NCI-H345 treated with DMSO at 0.1 percent for 48 hours (cell line): ENCODE data around the gene SULF2.
"Not testable (repeated sequence)": the region's sequence is repeated elsewhere in the genome, so short reads cannot be mapped to it uniquely, and the experiment has no call there.

ENCODE experiments used
- DNase-seq: peaks from one replicate; lab custom pipeline; 2025; ENCODE audit not compliant: unreplicated experiment; lab: John Stamatoyannopoulos, UW

The SULF2 gene

GRCh38 chr20:47785311-47785853, at the start of gene SULF2:
Gene SULF2 (minus strand): TSS chr20:47785481. CDS start chr20:47757363, 28,118 bp downstream.
- DNase-seq: peak; percentile 15

DNA sequence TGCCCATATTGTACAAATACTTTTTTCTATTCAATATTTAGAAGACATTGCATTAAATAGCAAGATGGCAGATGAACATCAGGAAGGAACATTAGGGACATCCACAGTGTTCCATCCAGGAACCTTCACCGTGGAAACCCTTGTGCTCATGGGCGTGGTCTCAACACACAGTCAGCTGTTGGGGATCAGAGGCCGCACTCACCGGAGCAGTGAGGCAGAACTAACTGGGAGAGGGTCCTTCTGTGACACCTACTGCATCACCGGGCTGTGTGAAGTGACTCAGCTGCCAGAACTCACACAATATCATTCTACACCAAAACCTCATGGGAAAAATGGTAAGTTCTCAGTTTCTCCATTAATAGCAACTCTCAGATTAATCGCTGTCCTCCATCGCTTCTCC, 46.4 kb upstream of the SULF2 start:
- not testable (repeated sequence) for DNase-seq

DNA sequence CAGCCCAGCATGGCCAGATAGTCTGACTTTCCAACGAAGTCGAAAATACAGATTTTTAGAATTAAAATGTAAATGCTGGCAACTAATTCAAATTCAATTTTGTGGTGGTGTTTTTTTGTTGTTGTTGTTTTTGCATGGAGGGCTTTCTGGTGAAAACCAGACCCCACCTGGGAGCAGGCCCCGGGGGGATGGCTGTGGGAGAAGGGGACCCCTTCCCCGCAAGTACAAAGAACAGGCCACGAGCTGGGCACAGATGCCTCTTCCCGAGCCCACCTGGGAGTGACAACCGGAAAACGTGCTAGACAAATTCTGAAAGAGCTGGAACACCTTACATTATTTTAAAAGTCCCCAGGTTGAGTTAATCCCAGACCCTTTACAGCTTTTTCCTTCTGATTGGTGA, 41.4 kb upstream of the SULF2 start:
- not testable (repeated sequence) for DNase-seq

DNA sequence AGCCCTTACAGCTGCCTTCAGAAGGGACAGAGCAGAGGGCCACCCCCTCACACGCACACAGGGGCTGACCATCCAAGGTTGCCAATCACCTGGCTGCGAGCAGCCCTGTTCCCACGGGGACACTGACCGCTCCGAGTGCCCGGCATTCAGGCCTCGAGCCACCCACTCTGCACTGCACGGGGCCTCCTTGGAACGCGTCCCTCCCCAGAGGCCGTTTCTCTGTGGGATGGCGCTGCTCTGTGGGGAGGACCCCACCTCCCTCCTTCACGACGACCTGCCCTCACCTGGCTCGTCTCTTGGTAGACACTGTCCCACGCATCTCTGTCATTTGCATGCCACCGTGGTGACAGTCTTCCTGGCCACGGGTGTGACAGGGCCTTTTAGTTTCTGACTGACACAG, 40.7 kb upstream of the SULF2 start:
- not testable (repeated sequence) for DNase-seq

GRCh38 chr20:47825011-47825762, 39.9 kb upstream of the SULF2 start:
- DNase-seq: peak; percentile 75

GRCh38 chr20:47823941-47824340, 38.7 kb upstream of the SULF2 start:
- DNase-seq: not testable (repeated sequence)

- DNase-seq: no peak
Observed at GRCh38 chr20:47821481-47822100, 36.3 kb upstream of the SULF2 start.

DNA sequence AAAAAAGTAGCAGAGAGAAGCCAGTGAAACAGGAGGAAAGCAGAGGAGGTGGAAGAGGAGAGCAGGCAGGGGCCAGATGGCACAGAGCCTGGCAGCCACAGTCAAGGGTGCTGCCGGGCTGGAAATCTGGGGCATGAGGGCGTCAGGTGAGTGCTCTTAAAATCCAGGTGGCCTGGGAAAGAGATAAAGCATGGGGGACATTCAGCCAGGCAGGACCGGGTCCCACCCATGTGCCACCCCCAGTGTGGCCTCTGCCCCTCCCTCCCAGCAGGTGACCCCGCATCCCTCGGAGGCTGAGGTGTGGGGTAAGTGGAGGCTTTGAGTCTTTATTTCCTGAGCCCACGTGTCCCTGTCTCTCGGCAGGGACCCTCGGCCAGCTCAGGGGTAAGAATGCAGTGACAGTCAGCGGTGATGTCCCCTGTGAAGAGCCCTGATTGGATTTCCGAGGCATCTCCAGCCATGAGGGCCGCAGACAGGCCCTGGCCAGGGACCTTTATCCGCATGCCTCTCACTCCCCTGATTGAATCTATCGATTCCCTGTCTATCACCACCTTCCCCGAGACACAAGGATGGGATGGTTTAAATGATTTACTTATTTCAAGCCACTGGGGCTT, 33.8 kb upstream of the SULF2 start:
- no peak for DNase-seq

- no peak for DNase-seq
Observed at GRCh38 chr20:47818466-47818865, 33.2 kb upstream of the SULF2 start.

- DNase-seq: no peak
Observed at GRCh38 chr20:47818016-47818415, 32.7 kb upstream of the SULF2 start.

GRCh38 chr20:47817573-47817972, 32.3 kb upstream of the SULF2 start:
- DNase-seq: no peak

DNA sequence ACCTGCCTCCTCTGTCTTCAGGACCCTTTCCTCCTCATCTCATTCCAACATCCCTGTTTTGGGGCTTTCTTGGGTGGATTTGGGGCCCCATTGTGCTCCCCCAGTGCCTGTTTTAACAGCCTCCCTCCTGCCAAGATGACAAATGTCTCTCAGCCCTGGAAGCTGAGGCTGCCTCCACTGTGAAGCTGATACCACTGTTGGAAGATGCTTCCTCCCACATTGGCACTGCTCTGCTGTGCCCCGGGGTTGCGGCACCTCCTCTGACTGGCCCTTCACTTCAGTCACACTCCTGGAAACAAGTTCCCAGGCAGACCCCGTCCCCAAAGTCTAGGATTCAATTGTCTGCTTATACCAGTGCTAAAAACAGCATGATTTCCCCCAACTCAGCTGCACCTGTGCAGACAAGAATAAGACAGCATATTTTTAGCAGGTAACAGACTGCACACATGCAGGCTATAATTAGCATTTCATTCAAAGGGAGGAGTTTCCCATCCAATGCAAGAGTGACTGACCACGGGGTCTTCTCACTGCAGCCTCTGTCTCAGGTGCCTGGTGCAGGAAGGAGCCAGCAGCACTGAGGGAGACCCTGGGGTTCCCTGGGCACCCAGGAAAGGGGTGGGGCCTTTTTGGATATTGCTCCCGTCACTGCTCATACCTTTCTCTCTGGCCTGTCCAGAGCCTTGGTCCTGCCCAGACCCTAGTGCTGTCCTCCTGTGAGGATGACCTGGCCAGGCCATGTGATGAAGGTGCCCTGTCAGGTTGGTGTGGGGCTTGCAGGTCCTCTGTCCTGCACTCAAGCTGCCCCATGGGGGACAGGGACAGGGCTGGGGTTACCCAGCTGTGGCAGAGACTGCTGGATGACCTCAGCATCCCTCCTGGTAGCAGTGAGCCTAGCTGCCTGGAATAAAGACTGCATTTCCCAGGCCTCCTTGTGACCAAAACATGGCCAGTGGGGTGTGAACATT, 31.5 kb upstream of the SULF2 start:
- DNase-seq: no peak

DNA sequence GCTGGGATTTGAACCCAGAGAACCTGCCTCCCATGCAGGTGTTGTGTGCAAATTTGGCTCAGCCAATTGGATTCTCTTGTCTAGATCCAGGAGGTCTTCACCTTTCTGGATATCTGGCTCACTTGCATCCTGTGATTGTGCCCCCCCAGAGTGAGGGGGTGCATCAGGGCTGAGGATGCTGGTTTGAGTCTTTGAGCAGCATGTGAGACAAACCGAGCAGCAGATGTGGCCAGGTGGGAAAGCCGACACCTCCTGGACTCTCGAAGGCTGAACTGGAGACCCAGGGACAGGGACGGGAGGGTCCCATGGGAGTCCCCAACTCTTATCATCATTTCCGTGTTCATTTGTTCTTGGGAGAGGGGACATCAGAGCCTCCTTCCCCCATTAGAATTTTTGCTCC, 30.6 kb upstream of the SULF2 start:
- no peak for DNase-seq

- DNase-seq: no peak
Observed at GRCh38 chr20:47815416-47815806, 30.1 kb upstream of the SULF2 start.

DNA sequence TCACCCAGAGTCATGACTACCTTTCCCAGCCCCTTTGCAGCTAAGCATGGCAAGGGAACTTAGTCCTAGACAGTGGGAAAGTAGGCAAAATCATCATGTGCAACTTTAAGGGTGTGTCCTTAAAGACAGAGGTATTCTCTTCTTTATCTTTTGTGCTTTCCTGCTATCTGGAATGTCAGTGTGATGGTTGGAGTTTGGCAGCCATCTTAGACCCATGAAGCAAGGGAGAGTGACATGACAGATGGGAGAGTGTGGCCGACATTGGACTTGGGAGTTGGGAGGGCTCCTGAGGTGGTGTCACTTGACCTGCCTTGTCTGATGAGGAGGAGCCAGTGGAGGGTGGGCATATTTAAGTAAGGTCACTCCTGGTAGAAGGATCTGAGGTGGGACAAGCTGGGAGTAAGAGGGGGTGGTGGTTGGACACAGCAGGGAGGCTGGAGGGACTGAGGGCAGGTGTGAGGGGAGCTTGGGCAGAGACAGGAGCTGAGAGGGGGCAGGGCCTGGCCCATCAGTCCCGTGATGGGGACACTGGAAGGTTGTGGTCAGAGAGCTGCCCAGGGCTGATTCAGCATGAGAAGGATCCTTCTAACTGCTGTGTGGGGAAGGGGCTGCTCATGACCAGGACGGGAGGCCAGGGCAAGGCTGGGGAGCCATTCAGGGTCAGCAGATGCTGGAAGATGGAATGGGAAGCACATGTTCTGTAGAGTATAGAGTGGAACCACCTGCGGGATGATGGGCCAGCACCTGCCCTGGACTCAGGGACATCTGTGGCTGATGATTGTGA, 29.5 kb upstream of the SULF2 start:
- DNase-seq: no peak

GRCh38 chr20:47810721-47811347, 25.6 kb upstream of the SULF2 start:
- no peak for DNase-seq

DNA sequence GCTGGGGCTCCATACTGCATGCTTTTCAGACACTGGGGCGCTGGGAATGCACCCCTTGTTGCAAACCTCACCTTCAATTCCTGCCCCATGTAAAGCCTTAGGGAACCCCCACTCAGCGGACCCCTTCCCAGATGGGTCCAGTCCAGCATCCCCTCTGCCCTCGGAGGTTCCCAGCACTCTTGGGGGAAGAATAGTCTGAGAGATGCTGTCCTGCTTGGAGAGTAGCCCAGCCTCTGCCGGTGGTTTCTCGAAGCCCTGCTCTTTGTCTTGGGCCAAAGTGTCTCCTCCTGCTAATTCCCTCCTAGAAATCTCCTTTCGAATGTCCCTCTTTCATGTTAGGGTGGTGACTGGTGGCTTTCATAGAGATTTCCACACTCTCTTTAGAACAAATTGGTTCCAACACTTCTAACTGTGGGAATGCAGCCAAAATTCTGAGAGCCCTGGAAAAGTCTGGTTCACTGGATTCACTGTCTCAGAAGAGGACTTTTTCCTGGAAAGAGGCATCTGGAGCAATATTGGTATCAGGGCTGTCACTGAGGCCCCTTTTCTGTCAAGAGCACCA, 24.9 kb upstream of the SULF2 start:
- no peak for DNase-seq

DNA sequence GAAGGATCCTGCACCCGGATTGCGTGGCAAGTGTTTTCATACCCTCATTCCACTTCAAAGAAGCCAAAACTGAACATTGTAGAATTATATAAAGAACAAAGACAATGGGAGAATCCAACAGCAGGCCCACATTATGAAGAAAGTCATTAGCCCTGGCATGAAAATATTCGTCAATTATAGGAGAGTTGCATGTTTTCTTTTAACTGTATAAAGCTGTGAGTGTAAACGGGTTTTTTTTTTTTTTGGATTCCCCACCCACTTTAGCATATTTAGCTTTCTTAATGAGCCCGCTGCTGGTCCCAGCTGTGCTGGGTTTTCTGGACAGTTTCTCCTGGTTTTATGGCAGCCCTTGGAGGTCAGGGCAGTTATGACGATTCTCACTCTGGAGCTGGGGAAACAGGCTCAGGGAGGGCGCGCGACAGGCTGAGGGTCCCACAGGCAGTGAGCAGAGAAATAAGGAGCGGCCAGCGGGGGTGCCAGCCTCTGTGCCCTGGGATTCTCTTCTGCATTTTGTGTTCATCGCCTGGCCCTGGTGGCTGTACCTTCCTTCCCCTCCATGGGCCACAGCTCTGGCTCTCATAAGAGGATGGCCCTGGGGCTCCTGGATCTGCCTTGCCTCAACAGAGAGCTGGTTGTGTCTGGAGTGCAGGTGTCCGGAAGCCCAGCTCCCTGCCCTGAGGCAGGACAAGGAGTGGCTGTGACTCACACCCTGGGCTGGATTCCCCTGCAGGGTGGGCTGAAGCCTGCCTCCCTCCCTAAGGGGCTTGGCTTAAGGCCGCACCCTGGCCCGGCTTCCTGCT, 24.1 kb upstream of the SULF2 start:
- no peak for DNase-seq
